Retinal pigment epithelial cell (primary cell): ENCODE results near the gene ACSF3.

Experiments used
- DNase-seq: peaks from one replicate; pipeline ENCODE4 v3.0.0-alpha.2; 2010; ENCODE audit warnings: low read depth
- H3K4me3 ChIP-seq: 2 replicates; pipeline ENCODE4 v1.5.1; 2011; ENCODE audit warnings: mild to moderate bottlenecking, low read length, control low read depth, moderate library complexity
- TF ChIP-seq, protein P1 (sequence below): conservative IDR thresholded peaks from 2 replicates; pipeline ENCODE4 v1.5.1; 2011; ENCODE audit warnings: low read depth, low read length, control low read depth, inconsistent platforms

Gene ACSF3

DNA sequence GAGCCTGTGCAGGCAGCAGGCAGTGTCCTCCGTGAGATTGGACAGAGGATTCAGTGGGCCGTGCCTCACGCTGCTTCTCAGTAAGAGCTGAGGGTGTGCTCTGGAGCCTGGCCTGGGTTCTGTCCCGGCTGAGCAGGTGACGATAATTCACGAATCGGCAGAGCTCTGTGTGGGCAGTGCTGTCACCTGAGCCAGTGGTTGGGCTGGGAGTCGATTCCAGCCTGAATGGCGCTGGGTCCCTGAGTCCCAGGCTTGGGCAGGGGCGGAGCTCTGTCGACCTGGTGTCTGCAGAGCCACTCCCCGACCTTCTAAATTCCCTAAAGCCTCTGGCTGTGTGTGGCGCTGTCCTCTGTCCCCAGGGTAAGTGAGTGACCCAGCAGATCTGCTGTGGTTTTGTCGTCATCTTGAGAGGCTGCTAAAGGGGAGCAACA lies 8.4 kb downstream of the ACSF3 start:
- TF ChIP-seq, protein P1, sequence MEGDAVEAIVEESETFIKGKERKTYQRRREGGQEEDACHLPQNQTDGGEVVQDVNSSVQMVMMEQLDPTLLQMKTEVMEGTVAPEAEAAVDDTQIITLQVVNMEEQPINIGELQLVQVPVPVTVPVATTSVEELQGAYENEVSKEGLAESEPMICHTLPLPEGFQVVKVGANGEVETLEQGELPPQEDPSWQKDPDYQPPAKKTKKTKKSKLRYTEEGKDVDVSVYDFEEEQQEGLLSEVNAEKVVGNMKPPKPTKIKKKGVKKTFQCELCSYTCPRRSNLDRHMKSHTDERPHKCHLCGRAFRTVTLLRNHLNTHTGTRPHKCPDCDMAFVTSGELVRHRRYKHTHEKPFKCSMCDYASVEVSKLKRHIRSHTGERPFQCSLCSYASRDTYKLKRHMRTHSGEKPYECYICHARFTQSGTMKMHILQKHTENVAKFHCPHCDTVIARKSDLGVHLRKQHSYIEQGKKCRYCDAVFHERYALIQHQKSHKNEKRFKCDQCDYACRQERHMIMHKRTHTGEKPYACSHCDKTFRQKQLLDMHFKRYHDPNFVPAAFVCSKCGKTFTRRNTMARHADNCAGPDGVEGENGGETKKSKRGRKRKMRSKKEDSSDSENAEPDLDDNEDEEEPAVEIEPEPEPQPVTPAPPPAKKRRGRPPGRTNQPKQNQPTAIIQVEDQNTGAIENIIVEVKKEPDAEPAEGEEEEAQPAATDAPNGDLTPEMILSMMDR: no peak
- no peak overlapping the region for H3K4me3 ChIP-seq
- no peak for DNase-seq

DNA sequence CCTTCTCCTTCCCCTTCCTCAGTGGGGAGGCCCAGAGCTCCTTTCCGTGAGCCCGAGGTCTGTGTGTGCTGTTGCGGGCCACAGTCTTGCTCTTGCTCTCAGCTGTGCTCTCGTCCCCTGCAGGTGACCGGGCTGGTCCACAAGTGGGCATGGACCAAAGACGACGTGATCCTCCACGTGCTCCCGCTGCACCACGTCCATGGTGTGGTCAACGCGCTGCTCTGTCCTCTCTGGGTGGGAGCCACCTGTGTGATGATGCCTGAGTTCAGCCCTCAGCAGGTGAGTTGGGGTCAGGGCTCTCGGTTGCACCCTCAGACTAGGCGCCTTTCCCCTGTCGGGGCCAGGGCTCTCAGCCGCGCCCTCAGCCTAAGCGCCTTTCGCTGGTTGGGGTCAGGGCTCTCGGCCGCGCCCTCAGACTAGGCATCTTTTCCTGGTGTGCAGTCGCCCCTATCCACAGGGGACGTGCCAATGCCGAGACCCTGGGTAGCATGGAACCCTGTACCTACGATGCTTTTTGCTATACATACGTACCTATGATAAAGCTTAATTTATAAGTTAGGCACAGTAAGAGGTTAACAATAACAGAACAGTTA lies 8.9 kb downstream of the ACSF3 start:
- TF ChIP-seq, protein P1: no peak
- no peak for DNase-seq
- no peak overlapping the region for H3K4me3 ChIP-seq

DNA sequence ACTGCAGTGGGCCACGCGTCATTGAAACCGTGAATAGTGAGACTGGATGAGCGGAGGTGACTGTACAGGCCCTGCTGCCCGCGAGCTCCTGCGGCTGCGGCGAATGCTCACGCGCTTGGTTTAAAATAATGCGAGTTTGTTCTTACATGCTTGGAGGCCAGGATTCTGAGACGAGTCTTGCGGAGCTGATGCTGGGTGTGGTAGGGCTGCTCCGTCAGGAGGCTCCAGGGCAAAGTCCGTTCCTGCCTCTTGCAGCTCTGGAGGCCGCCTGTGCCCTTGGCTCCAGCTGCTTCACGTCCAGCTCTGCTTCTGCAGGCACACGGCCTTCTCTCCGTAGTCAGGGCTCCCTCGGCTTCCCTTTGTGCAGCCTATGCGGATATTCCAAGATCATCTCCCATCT lies 9.5 kb downstream of the ACSF3 start:
- TF ChIP-seq, protein P1: no peak
- H3K4me3 ChIP-seq: no peak overlapping the region
- DNase-seq: no peak

- TF ChIP-seq, protein P1: no peak
- H3K4me3 ChIP-seq: no peak overlapping the region
- no peak for DNase-seq
Measured at GRCh38 chr16:89103781-89104180, 10.1 kb downstream of the ACSF3 start.

- H3K4me3 ChIP-seq: no peak overlapping the region
- DNase-seq: no peak
- TF ChIP-seq, protein P1: no peak
Measured at GRCh38 chr16:89104303-89104702, 10.7 kb downstream of the ACSF3 start.

GRCh38 chr16:89104930-89105571 lies 11.4 kb downstream of the ACSF3 start:
- DNase-seq: no peak

More at GRCh38 chr16:89104930-89105571, 11.4 kb downstream of the ACSF3 start:
- H3K4me3 ChIP-seq: no peak overlapping the region
- TF ChIP-seq, protein P1: no peak
